OCI-LY1 (cell line): ENCODE measurements around the gene WWOX.

Experiments
- CTCF ChIP-seq: fragments of 200-600 bp; sonication (generic), shearing (Covaris generic); IDR thresholded peaks from 2 replicates; pipeline ENCODE4 v1.5.1; 2017; ENCODE audit warnings: mild to moderate bottlenecking, antibody characterized with exemption, low read length, moderate library complexity, mixed read lengths
- EZH2 ChIP-seq: fragments of 200-600 bp; sonication (generic), shearing (Covaris generic); IDR thresholded peaks from 2 replicates; pipeline ENCODE4 v1.8.0; 2017; ENCODE audit warnings: borderline replicate concordance, mixed run types, mild to moderate bottlenecking, antibody characterized with exemption, low read length, moderate library complexity, mixed read lengths

GRCh38 chr16:78980825-78981224, 881.4 kb downstream of the WWOX start:
- TF ChIP-seq CTCF (no peak), EZH2 (no peak)
